Upper lobe of right lung (tissue), 1 donor: ENCODE measurements around the gene CNST. TPM values are rescaled to one million over a fixed set of nuclear protein-coding genes. Genes with fewer than 3 reads are reported as not detected.

ENCODE experiments used
- ATAC-seq: fragments of 200-7000 bp; cut with Tn5 transposase; one replicate; pipeline ENCODE4 v1.9.1; 2020; ENCODE audit warnings: mild to moderate bottlenecking, moderate library complexity
- DNase-seq: peaks from one replicate; pipeline ENCODE4 v3.0.0-alpha.2; 2020
- H3K27ac ChIP-seq: fragments of 200-600 bp; one replicate; pipeline ENCODE4 v1.8.0; 2022
- H3K27me3 ChIP-seq: fragments of 200-600 bp; one replicate; pipeline ENCODE4 v1.8.0; 2022; ENCODE audit warnings: mild to moderate bottlenecking
- H3K36me3 ChIP-seq: fragments of 200-600 bp; one replicate; pipeline ENCODE4 v1.8.0; 2022
- H3K4me1 ChIP-seq: fragments of 200-600 bp; one replicate; pipeline ENCODE4 v1.8.0; 2022
- H3K4me3 ChIP-seq: fragments of 200-600 bp; one replicate; pipeline ENCODE4 v1.8.0; 2022; ENCODE audit warnings: mild to moderate bottlenecking
- H3K9me3 ChIP-seq: fragments of 200-600 bp; one replicate; pipeline ENCODE4 v1.8.0; 2022
- CTCF ChIP-seq: fragments of 200-600 bp; IDR thresholded peaks from one replicate; pipeline ENCODE4 v1.8.0; 2022; ENCODE audit warnings: antibody characterized with exemption
- intact Hi-C: fragments of 100-400 bp; cut with DNase I; formaldehyde crosslinking; loops from one replicate; pipeline ENCODE4 v1.11.0; 2022
- total RNA-seq: library from RNA; stranded (reverse); fragmentation: NEBNext Ultra II Directional; extraction: Animal tissue kit (Norgen Biotek cat#: 25700); gene quantifications from one replicate; pipeline ENCODE4 v1.2.1, GENCODE V29; 2021
- donor health status: DM: no; HTN: yes; CAD: no; lungs with severe emphysema.

The CNST gene
- total RNA-seq, 1 donor from 2014 or later: 29.8 TPM

GRCh38 chr1:246573491-246573890, 7.2 kb downstream of the CNST start:
- H3K27me3 ChIP-seq: no peaks in the 10 kb centered on the region
- peak overlapping the region; percentile 7 for H3K27ac ChIP-seq

GRCh38 chr1:246576709-246577032, 10.4 kb downstream of the CNST start:
- Histone ChIP-seq H3K4me1 (peaks cover 25% of the 10 kb centered on the region), H3K9me3 (no peaks in the 10 kb centered on the region), H3K27ac (no peak overlapping the region), H3K27me3 (no peaks in the 10 kb centered on the region), H3K36me3 (no peaks in the 10 kb centered on the region), H3K4me3 (no peak overlapping the region)
- no peak for TF ChIP-seq CTCF
- intact Hi-C loops: no loop called here
- no peak for ATAC-seq
- DNase-seq: no peak

More at GRCh38 chr1:246573491-246573890, 7.2 kb downstream of the CNST start:
- ATAC-seq (peak; percentile 47), DNase-seq (no peak)
- Histone ChIP-seq H3K9me3 (no peaks in the 10 kb centered on the region), H3K4me1 (peaks cover 39% of the 10 kb centered on the region), H3K4me3 (no peak overlapping the region), H3K36me3 (no peaks in the 10 kb centered on the region)
- no peak for TF ChIP-seq CTCF
- intact Hi-C loops: no loop called here

- no peaks in the 10 kb centered on the region for H3K36me3 ChIP-seq
- no peaks in the 10 kb centered on the region for H3K9me3 ChIP-seq
- intact Hi-C loops: no loop called here
- DNase-seq: no peak
- ATAC-seq: no peak
- H3K27me3 ChIP-seq: no peaks in the 10 kb centered on the region
- H3K4me1 ChIP-seq: peaks cover 22% of the 10 kb centered on the region
- H3K4me3 ChIP-seq: no peak overlapping the region
- no peak overlapping the region for H3K27ac ChIP-seq
- TF ChIP-seq CTCF: no peak
Observed at GRCh38 chr1:246577082-246577719, 10.9 kb downstream of the CNST start.

- Histone ChIP-seq H3K36me3 (no peaks in the 10 kb centered on the region), H3K27ac (no peak overlapping the region), H3K27me3 (no peaks in the 10 kb centered on the region), H3K4me1 (peaks cover 22% of the 10 kb centered on the region), H3K4me3 (no peak overlapping the region), H3K9me3 (no peaks in the 10 kb centered on the region)
- DNase-seq: no peak
- no peak for TF ChIP-seq CTCF
- intact Hi-C loops: no loop called here
- no peak for ATAC-seq
Observed at GRCh38 chr1:246577720-246578106, 11.5 kb downstream of the CNST start.

GRCh38 chr1:246579818-246580217, 13.6 kb downstream of the CNST start:
- H3K27me3 ChIP-seq: no peaks in the 10 kb centered on the region
- ATAC-seq (no peak), DNase-seq (no peak)
- intact Hi-C loops: no loop called here
- H3K4me3 ChIP-seq: no peak overlapping the region
- H3K27ac ChIP-seq: peak overlapping the region; percentile 0
- no peak for TF ChIP-seq CTCF
- H3K9me3 ChIP-seq: no peaks in the 10 kb centered on the region
- peaks cover 30% of the 10 kb centered on the region for H3K4me1 ChIP-seq
- H3K36me3 ChIP-seq: peaks cover 3% of the 10 kb centered on the region
